Measurements from ENCODE around the gene PIGH. TPM values are rescaled to one million over a fixed set of nuclear protein-coding genes. Genes with fewer than 3 reads are reported as not detected.
A peak's percentile ranks its signal among the peaks of the same experiment; 100 is the strongest.

The PIGH gene
- total and polyA plus RNA-seq, 10 of the 15 experiments (the other 5 are each of a cell fraction or from before 2014, with no cell fraction given), result 15.5 to 46.6 (median 22.3) TPM

GRCh38 chr14:67541448-67542387 lies 58.4 kb downstream of the PIGH start:
- H3K79me2 ChIP-seq (ENCODE audit: control insufficient read depth, insufficient read depth, low read length), result no peaks in the 10 kb centered on the region
- BruUV-seq (replicated peaks), result no TSS peak
- no peaks in the 10 kb centered on the region for H4K20me1 ChIP-seq (ENCODE audit: control insufficient read depth, insufficient read depth)
- ChIA-PET RAD21 (ENCODE audit: unreplicated experiment) (interaction anchor here (0.6 to 1.5 kb wide), 3 partner anchors 15 to 636 kb away, joined by 4 to 5 read pairs (median 4); no protein-coding TSS in a partner anchor), CTCF (interaction anchor here (1.0 to 3.0 kb wide), 7 partner anchors 13 to 121 kb away, joined by 3 to 14 read pairs (median 4); no protein-coding TSS in a partner anchor), POLR2A (no interaction called here), SMC1A (ENCODE audit: uncharacterized antibody, unreplicated experiment) (interaction anchor here (1.0 to 2.2 kb wide), 6 partner anchors 14 to 58 kb away, joined by 3 to 11 read pairs (median 6); partner anchors contain the start of genes PIGH and TMEM229B)
- peak overlapping the region; percentile 63; the same call in 1 of the 2 replicates for H3K4me3 ChIP-seq
- H3K27me3 ChIP-seq (replicated peaks in 1 of 2; ENCODE audit: control insufficient read depth in 2 of 2, insufficient read depth in 2 of 2, low read length in 1 of 2), result peaks cover 0 to 2% of the 10 kb centered on the region in 2 experiments; a peak in 3 of 4 replicates
- H3K4me1 ChIP-seq (ENCODE audit: control insufficient read depth, insufficient read depth, low read length), result peaks cover 7% of the 10 kb centered on the region; the same call in 1 of the 2 replicates
- TF ChIP-seq POLR2A (IDR thresholded peaks at IDR 0.05; ENCODE audit: low read depth, low read length) (peak; percentile 44; the same call in 1 of the 2 replicates), SPI1 (IDR thresholded peaks at IDR 0.05; ENCODE audit: borderline replicate concordance, insufficient read depth, low read depth, low read length) (0 out of 2 replicates have a peak, but pooled peaks have one; percentile 7), TCF7 (IDR thresholded peaks at IDR 0.05; ENCODE audit: borderline replicate concordance) (no peak), BCLAF1 (IDR thresholded peaks at IDR 0.05) (no peak), YY1 (IDR thresholded peaks at IDR 0.05; ENCODE audit: low read depth, low read length) (0 out of 2 replicates have a peak, but pooled peaks have one; percentile 24), GABPA (IDR thresholded peaks at IDR 0.05; ENCODE audit: low read depth) (0 out of 2 replicates have a peak, but pooled peaks have one; percentile 22)
- in situ Hi-C loops (cut with MboI) (no loop called here), intact Hi-C loops (cut with micrococcal nuclease; ENCODE audit: unreplicated experiment) (no loop called here)
- DNase-seq (ENCODE audit: low read depth, low spot score), result no peak
- peak; percentile 38 for FAIRE-seq
- peak overlapping the region; percentile 91 for H3K4me2 ChIP-seq (ENCODE audit: control insufficient read depth, insufficient read depth)
- WGBS (ENCODE audit: insufficient coverage, insufficient replicate concordance, low lambda C conversion rate, missing lambda C conversion rate), result 16% methylated on average over 24 of the region's 24 CpGs
- peak overlapping the region; percentile 44; the same call in 1 of the 2 replicates for H3K9ac ChIP-seq (ENCODE audit: control insufficient read depth, insufficient read depth, low read length)
- peak overlapping the region; percentile 83 for H2AFZ ChIP-seq (ENCODE audit: control insufficient read depth, low read depth, low read length)
- H3K9me3 ChIP-seq (replicated peaks; ENCODE audit: control insufficient read depth, insufficient read depth, low read length), result peaks cover 2% of the 10 kb centered on the region; the same call in 2 of the 3 replicates
- ATAC-seq, result peak; percentile 79
- H3K36me3 ChIP-seq (ENCODE audit: control insufficient read depth in 2 of 2, insufficient read depth in 2 of 2, low read length in 1 of 2), result no peaks in the 10 kb centered on the region
- no peak overlapping the region for H3K27ac ChIP-seq (ENCODE audit: control insufficient read depth, insufficient read depth)

Small RNA genes within 50 kb of the gene (small RNA-seq; reads per million reads assigned to genes)
- gene AL132640.3, result not detected
- not detected for gene RF00019

Other genes with a start within 250 kb of the PIGH start
Only the 7 nearest of the 11 such genes appear.
- not detected in 2 replicates for gene PLEK2, start 188.1 kb downstream of the PIGH start, total RNA-seq (2014; rRNA removed)
- not detected in 2 replicates for gene PLEK2, start 188.1 kb downstream of the PIGH start, total RNA-seq (2014; rRNA removed; fragmentation: Illumina TruSeq; extraction: Trizol)
- not detected in 2 replicates for gene PLEK2, start 188.1 kb downstream of the PIGH start, total RNA-seq (2021)
- gene PLEK2, start 188.1 kb downstream of the PIGH start, polyA plus RNA-seq (2011; rRNA removed), result 0.08 and 0.10 TPM in 2 replicates
- 0.36 TPM in 1 of 2 replicates, not detected in the other for gene PLEK2, start 188.1 kb downstream of the PIGH start, polyA plus RNA-seq (2014; fragmentation: Illumina TruSeq; extraction: Trizol)
- gene PLEK2, start 188.1 kb downstream of the PIGH start, polyA plus RNA-seq (2014; fragmentation: Nextera tagmentation; extraction: Ambion mirVana), result not detected
- not detected in 2 replicates for gene PLEK2, start 188.1 kb downstream of the PIGH start, polyA plus RNA-seq (2014; rRNA removed)
- under 1 TPM in 1 of 2 experiments, not detected in 1; 0.20 TPM for gene PLEK2, start 188.1 kb downstream of the PIGH start, polyA plus RNA-seq (2016; fragmentation: Nextera tagmentation; extraction: Ambion mirVana)
- 3.8 and 4.0 TPM in 2 replicates for gene TMEM229B, start 111.5 kb downstream of the PIGH start, total RNA-seq (2014; rRNA removed)
- gene TMEM229B, start 111.5 kb downstream of the PIGH start, total RNA-seq (2014; rRNA removed; fragmentation: Illumina TruSeq; extraction: Trizol), result 2.1 and 2.2 TPM in 2 replicates
- 5.1 and 5.2 TPM in 2 replicates for gene TMEM229B, start 111.5 kb downstream of the PIGH start, total RNA-seq (2021)
- 0.88 and 1.3 TPM in 2 replicates for gene TMEM229B, start 111.5 kb downstream of the PIGH start, polyA plus RNA-seq (2011; rRNA removed)
- gene TMEM229B, start 111.5 kb downstream of the PIGH start, polyA plus RNA-seq (2014; fragmentation: Illumina TruSeq; extraction: Trizol), result 3.2 and 3.4 TPM in 2 replicates
- under 1 TPM; 0.24 to 0.32 TPM for gene TMEM229B, start 111.5 kb downstream of the PIGH start, polyA plus RNA-seq (2014; fragmentation: Nextera tagmentation; extraction: Ambion mirVana)
- 3.3 and 5.3 TPM in 2 replicates for gene TMEM229B, start 111.5 kb downstream of the PIGH start, polyA plus RNA-seq (2014; rRNA removed)
- gene TMEM229B, start 111.5 kb downstream of the PIGH start, polyA plus RNA-seq (2016; fragmentation: Nextera tagmentation; extraction: Ambion mirVana), result 1 to 10 TPM in 1 of 2 experiments, under 1 TPM in 1; 0.72 to 1.3 TPM
- gene PLEKHH1, start 67.0 kb downstream of the PIGH start, total RNA-seq (2014; rRNA removed), result 0.40 and 0.87 TPM in 2 replicates
- 0.32 and 0.67 TPM in 2 replicates for gene PLEKHH1, start 67.0 kb downstream of the PIGH start, total RNA-seq (2014; rRNA removed; fragmentation: Illumina TruSeq; extraction: Trizol)
- 0.95 and 1.4 TPM in 2 replicates for gene PLEKHH1, start 67.0 kb downstream of the PIGH start, total RNA-seq (2021)
- 0.16 and 0.30 TPM in 2 replicates for gene PLEKHH1, start 67.0 kb downstream of the PIGH start, polyA plus RNA-seq (2011; rRNA removed)
- 0.59 and 0.60 TPM in 2 replicates for gene PLEKHH1, start 67.0 kb downstream of the PIGH start, polyA plus RNA-seq (2014; fragmentation: Illumina TruSeq; extraction: Trizol)
- gene PLEKHH1, start 67.0 kb downstream of the PIGH start, polyA plus RNA-seq (2014; fragmentation: Nextera tagmentation; extraction: Ambion mirVana), result under 1 TPM; 0.11 to 0.22 TPM
- 0.42 and 0.76 TPM in 2 replicates for gene PLEKHH1, start 67.0 kb downstream of the PIGH start, polyA plus RNA-seq (2014; rRNA removed)
- gene PLEKHH1, start 67.0 kb downstream of the PIGH start, polyA plus RNA-seq (2016; fragmentation: Nextera tagmentation; extraction: Ambion mirVana), result under 1 TPM; 0.23 to 0.66 TPM
- gene ARG2, start 19.7 kb upstream of the PIGH start, total RNA-seq (2014; rRNA removed), result 0.96 and 2.1 TPM in 2 replicates
- 0.81 and 0.88 TPM in 2 replicates for gene ARG2, start 19.7 kb upstream of the PIGH start, total RNA-seq (2014; rRNA removed; fragmentation: Illumina TruSeq; extraction: Trizol)
- 0.85 and 0.93 TPM in 2 replicates for gene ARG2, start 19.7 kb upstream of the PIGH start, total RNA-seq (2021)
- gene ARG2, start 19.7 kb upstream of the PIGH start, polyA plus RNA-seq (2011; rRNA removed), result 7.8 and 8.9 TPM in 2 replicates
- gene ARG2, start 19.7 kb upstream of the PIGH start, polyA plus RNA-seq (2014; fragmentation: Illumina TruSeq; extraction: Trizol), result 1.5 and 1.6 TPM in 2 replicates
- 1 to 10 TPM; 2.1 to 3.2 TPM for gene ARG2, start 19.7 kb upstream of the PIGH start, polyA plus RNA-seq (2014; fragmentation: Nextera tagmentation; extraction: Ambion mirVana)
- gene ARG2, start 19.7 kb upstream of the PIGH start, polyA plus RNA-seq (2014; rRNA removed), result 0.74 and 1.8 TPM in 2 replicates
- 1 to 10 TPM in 1 of 2 experiments, under 1 TPM in 1; 0.48 to 1.2 TPM for gene ARG2, start 19.7 kb upstream of the PIGH start, polyA plus RNA-seq (2016; fragmentation: Nextera tagmentation; extraction: Ambion mirVana)
- gene VTI1B, start 74.4 kb upstream of the PIGH start, total RNA-seq (2014; rRNA removed), result 28.2 and 32.0 TPM in 2 replicates
- gene VTI1B, start 74.4 kb upstream of the PIGH start, total RNA-seq (2014; rRNA removed; fragmentation: Illumina TruSeq; extraction: Trizol), result 46.7 and 49.8 TPM in 2 replicates
- 65.5 and 68.1 TPM in 2 replicates for gene VTI1B, start 74.4 kb upstream of the PIGH start, total RNA-seq (2021)
- gene VTI1B, start 74.4 kb upstream of the PIGH start, polyA plus RNA-seq (2011; rRNA removed), result 89.6 and 108 TPM in 2 replicates
- gene VTI1B, start 74.4 kb upstream of the PIGH start, polyA plus RNA-seq (2014; fragmentation: Illumina TruSeq; extraction: Trizol), result 51.2 and 55.0 TPM in 2 replicates
- gene VTI1B, start 74.4 kb upstream of the PIGH start, polyA plus RNA-seq (2014; fragmentation: Nextera tagmentation; extraction: Ambion mirVana), result 10 to 100 TPM; 15.0 to 43.8 TPM
- gene VTI1B, start 74.4 kb upstream of the PIGH start, polyA plus RNA-seq (2014; rRNA removed), result 34.8 and 44.9 TPM in 2 replicates
- 100 to 1,000 TPM in 1 of 2 experiments, 10 to 100 TPM in 1; 93.0 to 117 TPM for gene VTI1B, start 74.4 kb upstream of the PIGH start, polyA plus RNA-seq (2016; fragmentation: Nextera tagmentation; extraction: Ambion mirVana)
- gene RDH11, start 95.5 kb upstream of the PIGH start, total RNA-seq (2014; rRNA removed), result 69.6 and 84.5 TPM in 2 replicates
- 81.0 and 85.0 TPM in 2 replicates for gene RDH11, start 95.5 kb upstream of the PIGH start, total RNA-seq (2014; rRNA removed; fragmentation: Illumina TruSeq; extraction: Trizol)
- gene RDH11, start 95.5 kb upstream of the PIGH start, total RNA-seq (2021), result 49.7 and 60.2 TPM in 2 replicates
- 161 and 166 TPM in 2 replicates for gene RDH11, start 95.5 kb upstream of the PIGH start, polyA plus RNA-seq (2011; rRNA removed)
- gene RDH11, start 95.5 kb upstream of the PIGH start, polyA plus RNA-seq (2014; fragmentation: Illumina TruSeq; extraction: Trizol), result 78.3 and 96.2 TPM in 2 replicates
- gene RDH11, start 95.5 kb upstream of the PIGH start, polyA plus RNA-seq (2014; fragmentation: Nextera tagmentation; extraction: Ambion mirVana), result 10 to 100 TPM; 76.2 to 88.7 TPM
- 66.9 and 83.4 TPM in 2 replicates for gene RDH11, start 95.5 kb upstream of the PIGH start, polyA plus RNA-seq (2014; rRNA removed)
- gene RDH11, start 95.5 kb upstream of the PIGH start, polyA plus RNA-seq (2016; fragmentation: Nextera tagmentation; extraction: Ambion mirVana), result 10 to 100 TPM; 55.6 to 56.1 TPM
- gene RDH12, start 101.6 kb upstream of the PIGH start, total RNA-seq (2014; rRNA removed), result not detected in 2 replicates
- not detected in 2 replicates for gene RDH12, start 101.6 kb upstream of the PIGH start, total RNA-seq (2014; rRNA removed; fragmentation: Illumina TruSeq; extraction: Trizol)
- gene RDH12, start 101.6 kb upstream of the PIGH start, total RNA-seq (2021), result not detected in 2 replicates
- not detected in 2 replicates for gene RDH12, start 101.6 kb upstream of the PIGH start, polyA plus RNA-seq (2011; rRNA removed)
- not detected in 2 replicates for gene RDH12, start 101.6 kb upstream of the PIGH start, polyA plus RNA-seq (2014; fragmentation: Illumina TruSeq; extraction: Trizol)
- gene RDH12, start 101.6 kb upstream of the PIGH start, polyA plus RNA-seq (2014; fragmentation: Nextera tagmentation; extraction: Ambion mirVana), result not detected
- gene RDH12, start 101.6 kb upstream of the PIGH start, polyA plus RNA-seq (2014; rRNA removed), result not detected in 2 replicates
- gene RDH12, start 101.6 kb upstream of the PIGH start, polyA plus RNA-seq (2016; fragmentation: Nextera tagmentation; extraction: Ambion mirVana), result not detected